HepG2 (cell line): ENCODE measurements around the gene TOGARAM1. TPM values are rescaled to one million over a fixed set of nuclear protein-coding genes. Genes with fewer than 3 reads are reported as not detected.
A peak's percentile ranks its signal among the peaks of the same experiment; 100 is the strongest.

ENCODE experiments used
- DNMT1 ChIP-seq: sonication (generic); formaldehyde crosslinking; IDR thresholded peaks from 2 replicates; pipeline ENCODE4 v1.5.1; 2020; ENCODE audit warnings: mild to moderate bottlenecking, missing genetic modification reagents
- ETV6 ChIP-seq: sonication (generic); formaldehyde crosslinking; conservative IDR thresholded peaks from 2 replicates; pipeline ENCODE4 v1.4.0; 2020; ENCODE audit warnings: missing genetic modification reagents
- FOXM1 ChIP-seq: sonication (generic); formaldehyde crosslinking; IDR thresholded peaks from 2 replicates; pipeline ENCODE4 v1.5.0; 2020; ENCODE audit warnings: missing genetic modification reagents
- KDM6A ChIP-seq: IDR thresholded peaks from 2 replicates; pipeline ENCODE4 v1.6.1; 2016; ENCODE audit warnings: low read depth
- MAFG ChIP-seq: sonication (generic); formaldehyde crosslinking; IDR thresholded peaks from 2 replicates; pipeline ENCODE4 v1.5.1; 2020; ENCODE audit warnings: mild to moderate bottlenecking, missing genetic modification reagents
- RXRB ChIP-seq: IDR thresholded peaks from 2 replicates; pipeline ENCODE4 v1.6.1; 2016; ENCODE audit warnings: borderline replicate concordance, missing genetic modification reagents, missing compliant biosample characterization
- SOX13 ChIP-seq, 3 experiments: fragments of 450-650 bp in 1 of 3; sonication (generic) in 1 of 3; formaldehyde crosslinking in 1 of 3; IDR thresholded peaks in 2 of 3; conservative IDR thresholded peaks in 1 of 3; 2 replicates each; pipeline versions ENCODE4 v1.5.0 to v1.6.1; 2016 to 2020; ENCODE audit warnings: antibody characterized with exemption in 1 of 3, mild to moderate bottlenecking in 1 of 3, missing compliant biosample characterization in 1 of 3, missing genetic modification reagents in 1 of 3, moderate library complexity in 1 of 3
- SPEN ChIP-seq: sonication (generic); formaldehyde crosslinking; IDR thresholded peaks from 2 replicates; pipeline ENCODE4 v1.5.1; 2020; ENCODE audit warnings: low read depth, mild to moderate bottlenecking, missing genetic modification reagents
- ZFP62 ChIP-seq: sonication (generic); formaldehyde crosslinking; IDR thresholded peaks from 2 replicates; pipeline ENCODE4 v1.4.0; 2020; ENCODE audit warnings: missing genetic modification reagents
- ZNF234 ChIP-seq: sonication (generic); formaldehyde crosslinking; conservative IDR thresholded peaks from 2 replicates; pipeline ENCODE4 v1.5.1; 2020; ENCODE audit warnings: mild to moderate bottlenecking, missing genetic modification reagents
- ZNF362 ChIP-seq: sonication (generic); formaldehyde crosslinking; IDR thresholded peaks from 2 replicates; pipeline ENCODE4 v1.4.0; 2020; ENCODE audit warnings: missing genetic modification reagents, mild to moderate bottlenecking, borderline replicate concordance
- ZNF614 ChIP-seq: IDR thresholded peaks from 2 replicates; pipeline ENCODE4 v1.6.1; 2018; ENCODE audit warnings: missing biosample characterization, missing genetic modification reagents, inconsistent platforms, borderline replicate concordance
- ZNF7 ChIP-seq: IDR thresholded peaks from 2 replicates; pipeline ENCODE4 v1.6.1; 2016; ENCODE audit warnings: missing biosample characterization, missing genetic modification reagents
- ZNF772 ChIP-seq: sonication (generic); formaldehyde crosslinking; IDR thresholded peaks from 2 replicates; pipeline ENCODE4 v1.5.0; 2020; ENCODE audit warnings: mild to moderate bottlenecking, missing genetic modification reagents
- ZSCAN5A ChIP-seq: sonication (generic); formaldehyde crosslinking; IDR thresholded peaks from 2 replicates; pipeline ENCODE4 v1.8.0; 2022; ENCODE audit warnings: mild to moderate bottlenecking, missing genetic modification reagents, borderline replicate concordance
- polyA plus RNA-seq, 8 experiments: library from polyadenylated mRNA; depleted of rRNA in 3 of 8; stranded (reverse) in 7 of 8; unstranded in 1 of 8; fragments of >200 nt; fragmentation: Illumina TruSeq in 4 of 8; extraction: Trizol in 4 of 8; gene quantifications; 2 replicates each; pipeline versions ENCODE4 v1.2.1 to v1.2.3, GENCODE V29; 2011 to 2016; ENCODE audit warnings: low read depth in 4 of 8, missing spikeins in 1 of 8, mixed read lengths in 1 of 8; ENCODE audit not compliant: insufficient read depth in 1 of 8
- total RNA-seq, 5 experiments: library from RNA; depleted of rRNA; stranded (reverse); fragments of >200 nt; fragmentation: Illumina TruSeq; extraction: Trizol; gene quantifications; 2 replicates each; pipeline ENCODE4 v1.2.3, GENCODE V29; 2016; ENCODE audit warnings: low read depth in 1 of 5
- TF ChIP-seq, protein P1 (sequence below): sonication (generic); formaldehyde crosslinking; IDR thresholded peaks from 2 replicates; pipeline ENCODE4 v1.5.1; 2020; ENCODE audit warnings: mild to moderate bottlenecking, missing genetic modification reagents, borderline replicate concordance
- TF ChIP-seq, protein P2 (sequence below): sonication (generic); formaldehyde crosslinking; conservative IDR thresholded peaks from 2 replicates; pipeline ENCODE4 v1.8.1; 2023; ENCODE audit warnings: missing genetic modification reagents

TOGARAM1 gene
- total and polyA plus RNA-seq, 2 of the 13 experiments (the other 11 are each of a cell fraction or from before 2014, with no cell fraction given), result 5.6 to 9.8 TPM

DNA sequence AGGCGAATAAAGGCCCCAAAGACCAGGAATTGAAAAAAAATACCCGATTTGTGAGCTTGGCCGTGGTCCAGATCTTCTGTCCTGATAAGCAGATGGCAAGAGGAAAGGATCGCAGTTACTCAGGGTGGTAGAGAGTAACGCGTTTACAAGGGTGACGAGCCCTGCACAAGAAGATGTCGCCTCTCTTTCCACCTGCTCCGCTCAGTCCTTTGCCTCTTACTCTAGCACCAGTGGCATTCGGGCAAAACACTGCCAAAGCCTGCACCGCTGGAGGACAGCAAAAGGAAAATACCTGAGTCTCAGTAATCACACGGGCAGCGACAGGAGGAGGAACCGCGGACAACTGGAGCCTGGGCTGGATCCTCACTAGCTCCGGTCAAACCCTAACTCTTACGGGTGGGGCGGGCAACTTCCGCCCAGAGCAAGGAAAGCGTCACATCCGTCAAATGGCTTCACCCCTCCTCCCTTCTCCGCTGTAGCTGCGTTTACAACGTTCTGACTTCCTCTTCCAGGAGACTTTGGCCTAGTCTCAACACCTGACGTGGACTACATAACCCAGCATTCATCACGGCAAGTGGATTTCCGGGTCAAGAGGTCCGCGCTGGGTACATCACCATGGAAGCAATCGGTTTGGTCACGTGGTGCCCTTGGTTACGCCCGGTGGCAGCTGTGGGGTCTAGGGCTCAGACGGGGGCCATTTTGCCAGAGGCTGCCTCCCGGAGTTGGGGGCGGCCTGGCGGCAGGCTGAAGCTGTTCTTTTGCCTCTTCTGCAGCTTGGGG is at the start of gene TOGARAM1, which contains the start of gene KLHL28 (continued):
- TF ChIP-seq, protein P1, sequence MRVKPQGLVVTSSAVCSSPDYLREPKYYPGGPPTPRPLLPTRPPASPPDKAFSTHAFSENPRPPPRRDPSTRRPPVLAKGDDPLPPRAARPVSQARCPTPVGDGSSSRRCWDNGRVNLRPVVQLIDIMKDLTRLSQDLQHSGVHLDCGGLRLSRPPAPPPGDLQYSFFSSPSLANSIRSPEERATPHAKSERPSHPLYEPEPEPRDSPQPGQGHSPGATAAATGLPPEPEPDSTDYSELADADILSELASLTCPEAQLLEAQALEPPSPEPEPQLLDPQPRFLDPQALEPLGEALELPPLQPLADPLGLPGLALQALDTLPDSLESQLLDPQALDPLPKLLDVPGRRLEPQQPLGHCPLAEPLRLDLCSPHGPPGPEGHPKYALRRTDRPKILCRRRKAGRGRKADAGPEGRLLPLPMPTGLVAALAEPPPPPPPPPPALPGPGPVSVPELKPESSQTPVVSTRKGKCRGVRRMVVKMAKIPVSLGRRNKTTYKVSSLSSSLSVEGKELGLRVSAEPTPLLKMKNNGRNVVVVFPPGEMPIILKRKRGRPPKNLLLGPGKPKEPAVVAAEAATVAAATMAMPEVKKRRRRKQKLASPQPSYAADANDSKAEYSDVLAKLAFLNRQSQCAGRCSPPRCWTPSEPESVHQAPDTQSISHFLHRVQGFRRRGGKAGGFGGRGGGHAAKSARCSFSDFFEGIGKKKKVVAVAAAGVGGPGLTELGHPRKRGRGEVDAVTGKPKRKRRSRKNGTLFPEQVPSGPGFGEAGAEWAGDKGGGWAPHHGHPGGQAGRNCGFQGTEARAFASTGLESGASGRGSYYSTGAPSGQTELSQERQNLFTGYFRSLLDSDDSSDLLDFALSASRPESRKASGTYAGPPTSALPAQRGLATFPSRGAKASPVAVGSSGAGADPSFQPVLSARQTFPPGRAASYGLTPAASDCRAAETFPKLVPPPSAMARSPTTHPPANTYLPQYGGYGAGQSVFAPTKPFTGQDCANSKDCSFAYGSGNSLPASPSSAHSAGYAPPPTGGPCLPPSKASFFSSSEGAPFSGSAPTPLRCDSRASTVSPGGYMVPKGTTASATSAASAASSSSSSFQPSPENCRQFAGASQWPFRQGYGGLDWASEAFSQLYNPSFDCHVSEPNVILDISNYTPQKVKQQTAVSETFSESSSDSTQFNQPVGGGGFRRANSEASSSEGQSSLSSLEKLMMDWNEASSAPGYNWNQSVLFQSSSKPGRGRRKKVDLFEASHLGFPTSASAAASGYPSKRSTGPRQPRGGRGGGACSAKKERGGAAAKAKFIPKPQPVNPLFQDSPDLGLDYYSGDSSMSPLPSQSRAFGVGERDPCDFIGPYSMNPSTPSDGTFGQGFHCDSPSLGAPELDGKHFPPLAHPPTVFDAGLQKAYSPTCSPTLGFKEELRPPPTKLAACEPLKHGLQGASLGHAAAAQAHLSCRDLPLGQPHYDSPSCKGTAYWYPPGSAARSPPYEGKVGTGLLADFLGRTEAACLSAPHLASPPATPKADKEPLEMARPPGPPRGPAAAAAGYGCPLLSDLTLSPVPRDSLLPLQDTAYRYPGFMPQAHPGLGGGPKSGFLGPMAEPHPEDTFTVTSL (CRISPR knock-in tag), result no peak
- peak; percentile 60 for TF ChIP-seq RXRB
- TF ChIP-seq KDM6A, result no peak; the same call in 1 of the 2 replicates
- TF ChIP-seq, protein P2, sequence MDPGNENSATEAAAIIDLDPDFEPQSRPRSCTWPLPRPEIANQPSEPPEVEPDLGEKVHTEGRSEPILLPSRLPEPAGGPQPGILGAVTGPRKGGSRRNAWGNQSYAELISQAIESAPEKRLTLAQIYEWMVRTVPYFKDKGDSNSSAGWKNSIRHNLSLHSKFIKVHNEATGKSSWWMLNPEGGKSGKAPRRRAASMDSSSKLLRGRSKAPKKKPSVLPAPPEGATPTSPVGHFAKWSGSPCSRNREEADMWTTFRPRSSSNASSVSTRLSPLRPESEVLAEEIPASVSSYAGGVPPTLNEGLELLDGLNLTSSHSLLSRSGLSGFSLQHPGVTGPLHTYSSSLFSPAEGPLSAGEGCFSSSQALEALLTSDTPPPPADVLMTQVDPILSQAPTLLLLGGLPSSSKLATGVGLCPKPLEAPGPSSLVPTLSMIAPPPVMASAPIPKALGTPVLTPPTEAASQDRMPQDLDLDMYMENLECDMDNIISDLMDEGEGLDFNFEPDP (CRISPR knock-in tag), result no peak
- no peak for TF ChIP-seq DNMT1 (CRISPR knock-in tag)
- no peak for TF ChIP-seq ZNF772 (CRISPR knock-in tag)
- 0 out of 2 replicates have a peak, but pooled peaks have one; percentile 24 for TF ChIP-seq ZNF614 (CRISPR knock-in tag)
- TF ChIP-seq MAFG (CRISPR knock-in tag), result no peak
- peak; percentile 23; the same call in 1 of the 2 replicates for TF ChIP-seq SOX13 (IDR thresholded peaks at IDR 0.05)
- TF ChIP-seq SOX13 (CRISPR knock-in tag; conservative IDR thresholded peaks at IDR 0.05 in 1 of 2, IDR thresholded peaks at IDR 0.05 in 1 of 2), result no peak
- no peak for TF ChIP-seq ZNF7
- no peak for TF ChIP-seq FOXM1 (CRISPR knock-in tag)
- TF ChIP-seq ETV6, result no peak
- no peak for TF ChIP-seq ZSCAN5A (CRISPR knock-in tag)
- no peak for TF ChIP-seq ZNF234
- TF ChIP-seq SPEN (CRISPR knock-in tag), result peak; percentile 77
- no peak; the same call in 1 of the 2 replicates for TF ChIP-seq ZNF362
- TF ChIP-seq ZFP62, result no peak
- TF ChIP-seq, all 625 proteins: peak for 221
